ENCODE measurements around the gene ZNF672.

- TF ChIP-seq CTCF (IDR thresholded peaks at IDR 0.05; ENCODE audit: poor library complexity), result no peak
- no peak for TF ChIP-seq EZH2 (IDR thresholded peaks at IDR 0.05; ENCODE audit: borderline replicate concordance)
Observed at GRCh38 chr1:248818505-248819374, 19.3 kb upstream of the ZNF672 start.
